Right forelimb (tissue), 1 donor: Measurements from ENCODE around the gene CCDC121.

Source experiments
- DNase-seq: peaks from one replicate; pipeline ENCODE4 v3.0.0-alpha.2; 2018

CCDC121 gene, protein sequence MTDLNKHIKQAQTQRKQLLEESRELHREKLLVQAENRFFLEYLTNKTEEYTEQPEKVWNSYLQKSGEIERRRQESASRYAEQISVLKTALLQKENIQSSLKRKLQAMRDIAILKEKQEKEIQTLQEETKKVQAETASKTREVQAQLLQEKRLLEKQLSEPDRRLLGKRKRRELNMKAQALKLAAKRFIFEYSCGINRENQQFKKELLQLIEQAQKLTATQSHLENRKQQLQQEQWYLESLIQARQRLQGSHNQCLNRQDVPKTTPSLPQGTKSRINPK

DNA sequence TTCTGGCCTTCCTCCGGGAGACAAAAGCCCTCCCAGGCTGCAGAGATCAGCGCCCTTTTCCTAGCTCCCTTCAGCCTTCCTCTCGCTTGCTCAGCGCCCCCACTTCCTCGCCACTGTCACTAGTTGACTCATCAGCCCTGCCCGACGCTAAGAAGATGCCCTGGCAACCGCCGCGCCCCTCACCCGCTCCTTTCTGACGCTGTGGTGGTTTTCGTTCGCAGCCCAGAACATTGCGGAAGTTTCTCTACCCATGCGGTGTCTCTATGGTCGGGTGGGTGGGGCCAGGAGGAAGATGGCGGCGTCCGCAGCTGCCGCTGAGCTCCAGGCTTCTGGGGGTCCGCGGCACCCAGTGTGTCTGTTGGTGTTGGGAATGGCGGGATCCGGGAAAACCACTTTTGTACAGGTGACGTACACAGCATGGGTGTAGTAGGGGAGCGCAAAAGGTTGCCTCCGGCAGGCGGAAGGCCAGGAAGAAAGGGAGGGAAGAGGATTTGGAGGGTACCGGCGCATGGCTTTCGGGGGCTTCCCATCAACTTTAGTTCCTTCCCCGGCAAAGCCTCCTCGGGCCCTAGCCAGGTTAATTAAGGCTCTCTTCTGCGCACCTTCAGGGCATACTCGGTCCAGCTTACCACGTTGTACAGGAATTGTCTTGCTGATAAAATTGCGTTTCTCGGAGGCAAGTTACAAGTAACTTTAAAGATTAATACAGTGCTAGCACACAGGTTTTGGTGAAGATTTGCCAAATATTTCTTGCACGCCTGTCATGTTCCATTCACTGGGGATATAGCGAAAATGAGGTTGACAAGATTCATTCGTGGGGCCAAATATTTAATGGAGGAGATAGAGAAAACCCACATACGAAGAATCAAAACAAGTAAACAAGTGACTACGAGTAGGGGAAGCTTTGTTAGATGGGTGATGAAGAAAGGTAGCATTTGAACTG lies at the start of gene CCDC121, which contains the start of gene GPN1:
Gene CCDC121 (minus strand): TSS at position 246 of the 943 bp plus-strand sequence. CDS start 1,213 bp downstream, outside the sequence.
Gene GPN1 (plus strand): TSS at position 284 of the 943 bp plus-strand sequence. CDS start 9 bp downstream, at position 293.
- peak; percentile 89 for DNase-seq

DNA sequence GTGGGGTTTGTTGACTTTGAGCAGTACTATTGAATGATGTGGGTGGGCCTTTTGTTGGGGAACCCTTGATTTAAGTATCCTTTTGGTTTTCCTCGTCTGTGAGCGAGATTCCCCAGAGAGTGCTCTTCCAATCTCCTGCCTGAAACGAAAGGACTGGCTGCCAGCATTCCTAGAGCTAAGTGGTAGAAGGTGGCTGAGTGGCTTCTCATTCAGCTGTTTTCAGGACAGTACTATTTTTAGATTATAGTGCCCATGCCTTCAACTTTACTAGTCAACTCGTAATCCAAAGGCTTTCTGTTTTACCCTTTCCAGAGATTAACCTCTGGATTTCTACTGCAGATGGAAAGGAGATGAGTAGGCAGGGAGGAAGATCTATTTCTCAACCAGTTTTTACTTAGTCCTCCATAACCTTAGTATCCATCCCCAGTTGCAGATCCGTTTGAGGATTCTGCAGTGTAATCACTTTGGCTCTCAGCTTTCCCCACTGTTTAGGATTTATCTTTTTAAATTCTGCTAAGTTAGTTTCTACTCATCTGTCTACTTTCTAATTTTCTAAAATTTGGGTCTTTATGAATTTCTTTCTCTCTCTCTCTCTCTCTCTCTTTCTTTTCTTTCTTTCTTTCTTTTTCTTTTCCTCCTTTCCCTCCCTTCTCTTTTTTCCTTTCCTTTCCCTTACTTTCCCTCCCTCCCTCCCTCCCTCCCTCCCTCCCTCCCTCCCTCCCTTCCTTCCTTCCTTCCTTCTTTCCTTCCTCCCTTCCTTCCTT lies 44.1 kb upstream of the CCDC121 start:
- DNase-seq, result no peak

DNA sequence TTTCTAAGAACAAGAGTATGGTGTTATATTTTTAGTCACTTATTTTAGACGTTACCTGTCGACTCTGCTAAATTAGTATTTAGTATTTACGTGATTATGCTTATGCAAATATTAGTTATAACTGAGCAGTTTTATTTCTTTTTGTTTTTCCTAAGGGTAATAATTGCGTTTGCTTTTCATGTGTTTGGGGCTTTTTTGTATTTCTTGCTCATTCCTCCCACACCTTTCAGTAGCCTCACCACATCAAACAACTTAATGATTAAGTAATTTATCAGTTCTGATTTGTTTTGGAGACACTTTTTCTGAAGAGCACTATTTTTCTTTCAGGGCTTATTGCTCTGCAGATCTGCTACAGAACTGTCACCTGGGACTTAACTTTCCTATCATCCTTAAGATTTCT lies 42.4 kb upstream of the CCDC121 start:
- no peak for DNase-seq

DNA sequence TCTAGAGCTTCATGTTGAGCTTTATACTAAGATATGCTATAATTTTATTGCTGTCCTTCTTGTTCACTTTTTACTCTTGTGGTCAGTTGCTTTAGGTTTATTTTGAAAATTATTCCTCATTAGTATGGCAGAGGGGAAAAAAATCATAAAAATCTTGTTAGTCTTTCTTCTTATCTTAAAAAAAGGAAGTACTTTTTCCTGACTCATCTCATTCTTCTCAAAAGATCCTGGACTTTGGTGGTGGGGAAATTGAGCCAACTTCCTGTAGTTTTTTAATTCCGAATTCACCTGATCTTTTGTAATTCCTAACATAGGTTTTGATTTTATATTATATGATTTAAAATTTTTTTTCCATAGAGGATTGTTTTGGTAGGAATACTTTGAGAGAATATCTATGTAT lies 38.6 kb upstream of the CCDC121 start:
- DNase-seq, result no peak

DNA sequence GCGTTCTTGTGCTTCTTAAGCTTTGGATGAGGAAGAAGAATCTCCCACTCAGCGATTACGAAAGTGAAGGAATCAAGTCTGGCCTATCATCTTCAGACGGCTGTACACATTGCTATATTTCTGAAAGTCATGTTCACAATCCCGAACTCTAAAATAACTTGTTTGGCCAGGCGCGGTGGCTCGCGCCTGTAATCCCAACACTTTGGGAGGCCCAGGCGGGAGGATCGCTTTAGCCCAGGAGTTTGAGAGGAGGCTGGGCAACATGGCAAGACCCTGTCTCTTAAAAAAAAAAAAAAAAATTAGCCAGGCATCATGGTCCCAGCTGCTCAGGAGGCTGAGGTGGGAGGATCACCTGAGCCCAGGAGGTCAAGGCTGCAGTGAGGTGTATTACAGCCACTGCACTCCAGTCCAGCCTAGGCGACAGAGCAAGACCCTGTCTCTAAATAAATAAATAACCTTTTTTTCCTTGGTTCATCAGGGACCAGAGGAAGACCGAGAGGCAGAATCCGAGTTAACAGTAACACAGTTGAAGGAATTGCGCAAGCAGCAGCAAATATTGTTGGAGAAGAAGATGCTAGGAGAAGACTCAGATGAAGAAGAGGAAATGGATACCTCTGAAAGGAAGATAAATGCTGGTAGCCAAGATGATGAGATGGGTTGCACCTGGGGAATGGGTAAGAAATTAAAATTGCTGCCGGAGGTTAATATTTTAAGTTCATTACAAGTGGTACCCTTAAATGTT lies 36.0 kb upstream of the CCDC121 start:
- no peak for DNase-seq

DNA sequence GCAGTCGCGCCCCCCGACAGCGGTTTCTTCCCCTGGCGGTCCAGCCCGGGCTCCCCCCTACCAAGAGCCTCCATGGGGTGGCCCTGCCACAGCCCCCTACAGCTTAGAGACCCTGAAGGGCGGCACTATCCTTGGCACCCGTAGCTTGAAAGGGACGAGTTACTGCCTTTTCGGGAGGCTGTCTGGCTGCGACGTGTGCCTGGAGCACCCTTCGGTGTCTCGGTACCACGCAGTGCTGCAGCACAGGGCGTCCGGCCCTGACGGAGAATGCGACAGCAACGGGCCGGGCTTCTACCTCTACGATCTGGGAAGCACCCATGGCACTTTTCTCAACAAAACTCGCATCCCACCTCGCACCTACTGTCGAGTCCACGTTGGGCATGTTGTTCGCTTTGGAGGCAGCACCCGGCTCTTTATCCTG lies 35.4 kb upstream of the CCDC121 start:
- DNase-seq, result no peak

DNA sequence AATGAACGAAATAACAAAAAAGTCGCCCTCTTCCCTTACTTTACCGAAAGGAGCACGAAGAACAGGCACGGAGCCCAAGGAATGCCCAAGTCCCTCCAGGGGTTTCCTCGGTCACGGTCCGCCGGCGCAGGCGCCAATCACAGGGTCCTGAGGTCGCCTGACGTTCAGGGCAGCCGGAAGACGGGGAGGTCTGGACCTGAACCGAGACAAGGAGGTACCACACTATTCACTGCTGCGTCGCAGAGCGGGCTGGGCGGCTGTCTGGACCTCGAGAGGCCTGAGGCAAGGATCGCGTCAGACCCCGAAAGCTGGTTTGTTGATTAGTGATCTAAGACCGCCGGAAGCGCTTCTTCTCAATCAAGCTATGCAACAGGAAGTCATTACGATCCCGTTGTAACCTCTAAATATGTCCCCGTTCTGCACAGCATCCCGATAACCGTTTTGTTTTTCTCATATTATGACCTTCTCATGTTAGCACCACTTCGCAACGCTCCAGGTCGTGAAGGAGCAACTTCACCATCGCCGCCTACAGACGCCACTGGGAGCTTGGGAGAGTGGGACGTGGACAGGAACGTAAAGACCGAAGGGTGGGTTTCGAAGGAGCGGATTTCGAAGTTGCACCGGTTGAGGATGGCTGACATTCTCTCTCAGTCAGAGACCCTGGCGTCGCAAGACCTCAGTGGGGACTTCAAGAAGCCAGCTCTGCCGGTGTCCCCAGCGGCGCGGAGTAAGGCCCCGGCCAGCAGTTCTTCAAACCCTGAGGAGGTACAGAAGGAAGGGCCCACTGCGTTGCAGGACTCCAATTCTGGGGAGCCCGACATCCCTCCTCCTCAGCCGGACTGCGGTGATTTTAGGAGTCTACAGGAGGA lies 34.7 kb upstream of the CCDC121 start, which contains the start of the genes SLC4A1AP and SUPT7L:
Gene SLC4A1AP (plus strand): TSS at position 605 of the 869 bp plus-strand sequence. CDS start 26 bp downstream, at position 631.
Gene SUPT7L (minus strand): TSS at position 330 of the 869 bp plus-strand sequence. CDS start 1,422 bp downstream, outside the sequence.
- DNase-seq, result peak; percentile 92

DNA sequence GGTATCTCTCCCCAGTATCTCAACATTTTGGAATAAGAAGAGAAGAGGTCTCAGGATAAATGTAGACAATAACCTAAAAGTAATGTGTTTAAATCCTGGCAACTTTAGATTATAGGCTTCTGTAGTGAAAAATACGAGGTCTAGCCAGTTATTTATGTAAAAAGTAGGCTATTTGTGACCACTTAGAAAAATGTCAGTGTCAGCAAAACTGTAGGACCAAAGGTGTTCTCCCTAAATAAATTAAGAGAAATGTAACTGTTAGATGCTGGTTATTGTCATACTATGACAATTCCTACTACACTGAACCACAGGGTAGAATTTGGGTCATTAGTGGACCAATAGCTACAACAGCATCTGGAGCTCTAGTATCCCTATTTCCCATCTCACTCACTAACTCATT lies 32.6 kb upstream of the CCDC121 start:
- DNase-seq, result no peak

DNA sequence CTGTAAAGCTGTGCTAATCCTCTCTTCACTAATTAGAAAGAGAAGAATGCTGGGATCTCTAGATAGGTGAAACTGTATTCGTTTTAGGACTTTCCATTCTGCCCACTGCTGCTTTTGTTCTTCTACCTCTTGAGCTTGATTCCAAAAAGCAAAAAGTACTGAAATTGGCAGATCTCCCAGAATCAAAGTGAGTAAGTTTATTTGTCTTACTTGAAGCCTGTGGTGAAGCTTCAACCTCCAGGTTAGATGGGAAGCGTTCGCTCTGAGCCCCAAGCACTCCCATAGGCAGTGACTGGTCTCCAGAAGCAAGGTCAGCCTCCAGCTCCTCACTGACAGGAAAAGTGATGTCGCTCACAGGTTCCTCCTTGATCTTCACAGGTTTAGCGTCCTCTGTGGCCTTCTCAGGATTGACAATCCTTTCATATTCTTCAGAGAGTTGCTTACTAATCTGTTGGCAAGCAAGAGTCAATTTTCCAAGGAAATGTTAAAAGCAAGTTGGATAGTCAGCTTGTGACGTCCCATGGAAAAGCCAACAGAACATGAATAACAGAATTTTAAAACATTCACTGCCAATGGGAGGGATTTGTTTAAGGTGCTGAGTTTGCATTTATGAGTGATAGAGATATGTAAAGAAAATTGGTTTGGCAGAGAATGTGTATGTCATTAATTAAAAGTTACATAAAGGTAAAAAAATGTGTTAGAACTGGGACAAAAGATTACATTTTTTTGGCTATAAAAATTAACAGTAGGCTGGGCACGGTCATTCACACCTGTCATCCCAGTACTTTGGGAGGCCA lies 26.5 kb upstream of the CCDC121 start:
- DNase-seq, result no peak

DNA sequence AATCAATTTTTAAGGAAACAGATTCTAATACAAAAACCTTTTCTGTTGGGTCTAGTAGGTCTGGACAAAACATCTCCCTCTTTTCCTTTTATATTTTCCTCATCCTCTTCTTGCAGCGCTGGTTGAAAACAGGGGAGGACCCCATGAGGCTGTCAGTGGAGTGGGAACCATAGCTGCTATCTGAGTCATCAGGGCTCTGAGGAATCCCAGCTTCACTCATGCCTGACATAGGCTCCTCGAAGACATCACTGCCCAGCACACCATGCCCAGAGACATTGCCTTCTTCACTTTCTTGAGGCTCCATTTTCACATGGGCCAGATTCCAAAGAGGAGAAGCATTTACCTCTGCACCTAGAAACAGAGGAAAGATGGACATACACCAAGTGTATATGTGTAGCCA lies 24.6 kb upstream of the CCDC121 start:
- DNase-seq, result no peak

DNA sequence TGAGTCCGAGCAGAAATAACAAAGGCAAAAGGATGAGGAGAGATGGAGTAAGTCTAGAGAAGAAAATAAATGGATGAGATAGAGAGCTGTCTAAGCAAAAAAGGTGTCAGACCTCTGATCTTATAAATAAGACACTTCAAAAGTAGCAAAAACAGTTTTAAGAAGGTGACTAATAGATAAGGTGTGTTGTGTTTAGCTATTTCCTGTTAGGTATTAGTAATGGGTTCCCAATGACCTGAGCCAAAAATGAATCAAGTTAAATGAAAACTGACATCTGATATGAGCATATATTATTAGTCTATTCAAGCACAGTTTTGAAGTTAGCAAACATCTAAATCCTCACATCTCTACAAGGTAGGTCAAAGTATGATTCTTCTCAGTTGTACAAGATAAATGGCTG lies 24.0 kb upstream of the CCDC121 start:
- DNase-seq, result no peak

DNA sequence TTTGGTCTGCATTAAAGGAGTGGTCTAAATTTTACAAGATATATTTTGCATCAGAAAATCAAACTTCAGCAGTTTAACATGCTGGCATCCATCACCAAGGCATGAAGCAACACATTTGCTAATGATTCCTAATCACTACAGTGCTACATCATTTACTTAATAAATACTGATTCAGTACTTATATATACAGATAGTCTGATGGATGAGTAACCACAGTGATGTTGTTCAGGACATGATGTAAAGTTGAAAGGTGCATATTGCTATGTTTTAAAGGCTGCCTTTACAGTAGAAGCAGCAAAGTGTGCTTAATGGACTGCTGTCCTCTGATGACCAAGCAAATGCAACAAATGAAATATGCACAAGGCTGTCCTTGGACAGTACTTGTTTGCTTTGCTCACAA lies 23.5 kb upstream of the CCDC121 start:
- DNase-seq, result no peak

DNA sequence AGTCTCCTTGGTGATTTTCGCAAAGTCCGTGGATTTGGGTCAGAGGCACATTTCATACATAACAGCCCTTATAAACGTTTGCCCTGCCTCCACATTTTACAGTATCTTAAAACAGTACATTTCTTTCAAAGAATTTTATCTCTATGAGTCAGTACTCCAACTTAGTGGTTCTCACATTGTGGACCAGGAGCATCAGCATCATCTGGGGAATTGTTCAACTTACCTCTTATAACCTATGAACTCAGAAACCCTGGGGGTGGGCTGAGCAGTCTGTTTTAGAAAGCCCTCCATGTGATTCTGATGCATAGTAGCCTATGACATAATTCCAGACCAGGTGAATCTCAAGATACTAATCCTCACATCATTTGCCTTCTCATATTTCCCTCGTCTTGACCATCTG lies 22.2 kb upstream of the CCDC121 start:
- DNase-seq, result no peak

DNA sequence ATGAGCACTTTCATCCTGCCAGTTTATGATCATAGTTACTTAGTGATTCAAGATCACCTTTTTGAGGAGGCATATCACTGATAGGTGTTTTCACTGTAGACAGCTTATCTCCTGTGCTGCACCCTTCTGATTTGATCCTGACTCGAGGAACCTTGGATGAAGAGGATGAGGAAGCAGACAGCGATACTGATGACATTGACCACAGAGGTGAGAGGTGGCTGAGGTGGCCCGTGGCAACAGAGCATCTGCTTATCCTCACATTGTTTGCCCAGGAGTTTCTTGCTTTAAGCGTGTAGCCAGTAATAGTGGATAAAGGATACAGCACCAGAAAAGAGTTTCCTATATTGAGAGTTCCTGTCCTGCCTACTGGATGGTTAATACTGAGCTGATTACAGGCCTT lies 18.9 kb upstream of the CCDC121 start:
- no peak for DNase-seq

DNA sequence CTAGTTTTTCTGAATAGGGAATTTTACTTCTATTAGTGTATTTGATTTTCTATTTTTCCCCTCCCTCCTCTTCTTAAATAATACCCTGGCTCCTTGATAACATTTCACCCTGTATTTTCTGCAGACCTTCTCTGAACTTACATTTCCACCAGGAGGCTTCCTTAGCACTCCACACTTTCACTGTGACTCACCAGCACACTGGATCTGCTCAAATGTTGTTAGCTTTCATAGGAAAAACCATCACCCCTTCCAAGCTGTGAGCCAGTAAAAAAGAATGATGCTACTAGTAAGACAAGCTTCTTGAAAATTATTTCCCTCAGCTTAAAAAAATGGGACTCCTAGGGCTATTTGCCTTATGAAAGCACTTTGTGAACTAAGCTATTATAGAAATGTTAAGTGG lies 18.5 kb upstream of the CCDC121 start:
- no peak for DNase-seq

DNA sequence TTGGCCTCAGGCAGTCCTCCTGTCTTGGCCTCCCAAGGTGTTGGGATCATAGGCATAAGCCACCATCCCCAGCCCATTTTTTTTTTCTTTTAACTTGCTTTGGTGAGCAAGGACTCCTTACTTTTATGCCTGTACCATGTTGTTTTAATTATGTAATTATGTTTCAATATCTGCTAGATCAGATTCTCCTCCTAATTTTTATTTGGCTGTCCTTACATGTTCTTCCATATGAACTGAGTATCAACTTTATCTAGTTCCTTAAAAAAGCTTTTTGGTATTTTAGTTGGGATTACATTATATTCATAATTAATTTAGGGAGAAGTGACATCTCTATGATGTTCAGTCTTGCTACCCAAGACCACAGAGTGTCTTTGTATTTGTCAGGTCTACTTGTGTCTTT lies 16.4 kb upstream of the CCDC121 start:
- no peak for DNase-seq

DNA sequence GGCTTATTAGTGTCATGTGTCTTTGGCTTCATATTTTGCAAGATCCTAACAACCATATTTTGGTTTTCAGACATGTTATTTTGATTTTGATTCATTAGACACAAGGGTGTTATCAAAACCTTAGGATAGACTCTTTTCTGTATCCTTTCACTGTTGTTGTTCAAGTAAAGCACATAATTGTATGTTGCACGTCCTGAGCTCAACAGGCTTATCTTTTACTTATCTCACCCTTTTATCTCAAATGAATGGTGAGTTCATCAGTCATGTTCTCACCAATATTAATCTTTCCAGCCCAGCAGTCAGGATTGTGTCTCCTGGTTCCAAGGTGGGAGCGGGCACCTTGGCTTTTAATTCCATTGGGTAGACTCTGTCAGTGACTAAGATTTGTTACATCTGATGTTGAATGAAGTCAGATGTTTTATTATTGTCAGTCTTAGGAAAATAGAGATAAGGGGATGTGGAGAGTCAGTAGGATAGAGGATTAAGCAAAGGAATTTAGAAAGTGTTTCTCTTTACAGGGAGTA lies 12.0 kb upstream of the CCDC121 start:
- DNase-seq, result no peak

DNA sequence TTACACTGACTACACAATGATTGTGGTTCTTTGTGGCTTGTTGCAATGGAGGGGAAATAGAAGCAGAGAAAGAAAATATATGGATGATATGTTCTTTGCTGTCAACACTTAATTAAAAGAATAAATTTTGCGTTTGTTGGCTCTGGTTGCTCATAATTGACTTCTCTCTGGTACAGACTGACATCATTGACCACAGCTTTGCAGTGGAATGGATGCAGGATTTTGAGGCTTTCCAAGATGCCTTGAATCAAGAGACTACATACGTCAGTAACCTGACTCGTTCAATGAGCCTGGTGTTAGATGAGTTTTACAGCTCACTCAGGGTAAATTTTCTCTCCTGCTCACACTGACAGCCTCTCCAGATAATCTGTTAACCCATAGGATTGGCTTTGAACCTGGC lies 9.9 kb upstream of the CCDC121 start:
- DNase-seq, result no peak

DNA sequence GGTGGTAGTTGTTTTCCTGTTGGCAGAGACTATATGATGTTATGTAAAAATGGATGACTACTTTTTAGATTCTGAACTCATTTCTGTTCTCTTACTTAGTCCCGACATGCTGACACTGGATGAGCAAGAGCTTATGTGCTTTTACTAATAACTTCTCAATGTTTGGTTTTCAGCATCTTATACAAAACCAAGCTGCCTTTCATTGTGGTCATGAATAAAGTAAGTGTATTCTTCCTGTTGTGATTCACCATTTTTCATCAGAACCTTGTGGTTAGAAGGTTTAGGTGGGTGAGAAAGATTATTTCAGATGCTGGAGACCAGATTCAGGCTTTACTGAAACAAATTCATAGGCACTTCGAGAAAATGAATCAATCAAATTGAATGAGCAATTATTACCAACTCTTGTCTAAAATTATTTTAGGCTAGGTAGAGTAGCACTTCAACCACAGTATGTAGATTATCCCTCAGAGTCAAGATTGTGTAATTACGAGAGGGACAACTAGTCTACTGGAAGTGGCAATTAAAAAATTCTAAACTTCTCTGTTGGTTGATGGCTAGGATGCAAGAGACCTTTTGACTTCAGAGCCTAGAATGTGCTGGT lies 9.3 kb upstream of the CCDC121 start:
- DNase-seq, result no peak

DNA sequence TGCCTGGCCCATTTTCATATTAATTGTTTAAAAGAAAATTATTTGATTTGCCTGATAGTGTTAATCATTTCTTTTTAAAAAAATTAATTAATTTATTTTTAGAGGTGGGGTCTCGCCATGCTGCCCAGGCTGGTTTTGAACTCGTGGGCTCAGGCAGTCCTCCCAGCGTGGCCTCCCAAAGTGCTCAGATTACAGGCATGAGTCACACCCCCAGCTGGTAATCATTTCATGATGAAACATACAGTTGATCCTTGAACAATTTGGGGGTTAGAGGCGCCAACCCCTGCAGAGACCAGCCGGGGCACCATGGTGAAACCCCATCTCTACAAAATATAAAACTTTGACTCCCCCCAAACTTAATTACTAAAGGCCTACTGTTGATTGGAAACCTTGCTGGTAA lies 8.0 kb upstream of the CCDC121 start:
- no peak for DNase-seq
